ENCODE data around the gene FOLR1.
"Not testable (repeated sequence)": the region's sequence is repeated elsewhere in the genome, so short reads cannot be mapped to it uniquely, and the experiment has no call there.

The FOLR1 gene

GRCh38 chr11:72206794-72207193 is 14.9 kb downstream of the FOLR1 start:
- H3K4me3 ChIP-seq (ENCODE audit: insufficient read depth, low read depth, low read length, poor library complexity, severe bottlenecking); H3K27me3 ChIP-seq (replicated peaks; ENCODE audit: control insufficient read depth, insufficient read depth, low read length, poor library complexity, severe bottlenecking); H3K9me3 ChIP-seq (ENCODE audit: control insufficient read depth, low read length); H3K36me3 ChIP-seq (ENCODE audit: control insufficient read depth, insufficient read depth, low read length); H3K27ac ChIP-seq (ENCODE audit: insufficient read depth, low read length, poor library complexity, severe bottlenecking); DNase-seq; H3K4me1 ChIP-seq (ENCODE audit: control insufficient read depth, insufficient read depth, low read length, poor library complexity, severe bottlenecking): not testable (repeated sequence)

DNA sequence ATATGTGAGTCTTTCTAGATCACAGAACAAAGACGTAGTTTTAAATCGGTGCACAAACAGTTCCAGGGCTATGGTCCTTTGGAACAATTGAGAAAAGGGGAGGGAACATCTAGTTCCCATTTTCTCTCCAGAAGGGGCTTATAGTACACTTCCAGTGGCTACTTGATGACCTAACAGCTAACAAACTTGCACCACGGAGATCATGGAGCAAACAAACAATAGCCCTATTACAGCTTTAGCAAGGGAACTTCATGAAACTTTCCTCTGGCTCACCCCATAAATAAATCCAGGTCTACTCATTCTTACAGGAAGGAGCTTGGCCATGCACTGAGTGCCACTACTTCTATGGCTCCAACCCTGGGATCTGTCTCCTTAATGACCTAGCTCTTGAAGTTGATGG is 16.3 kb downstream of the FOLR1 start:
- no peaks in the 10 kb centered on the region for H3K27me3 ChIP-seq (replicated peaks; ENCODE audit: control insufficient read depth, insufficient read depth, low read length, poor library complexity, severe bottlenecking)
- no peaks in the 10 kb centered on the region for H3K36me3 ChIP-seq (ENCODE audit: control insufficient read depth, insufficient read depth, low read length)
- H3K4me1 ChIP-seq (ENCODE audit: control insufficient read depth, insufficient read depth, low read length, poor library complexity, severe bottlenecking) = no peaks in the 10 kb centered on the region
- no peak for DNase-seq
- no peaks in the 10 kb centered on the region for H3K9me3 ChIP-seq (ENCODE audit: control insufficient read depth, low read length)
- no peak overlapping the region for H3K27ac ChIP-seq (ENCODE audit: insufficient read depth, low read length, poor library complexity, severe bottlenecking)
- H3K4me3 ChIP-seq (ENCODE audit: insufficient read depth, low read depth, low read length, poor library complexity, severe bottlenecking) = no peak overlapping the region

- Histone ChIP-seq H3K9me3 (ENCODE audit: control insufficient read depth, low read length) (no peaks in the 10 kb centered on the region), H3K36me3 (ENCODE audit: control insufficient read depth, insufficient read depth, low read length) (no peaks in the 10 kb centered on the region), H3K27ac (ENCODE audit: insufficient read depth, low read length, poor library complexity, severe bottlenecking) (no peak overlapping the region), H3K4me1 (ENCODE audit: control insufficient read depth, insufficient read depth, low read length, poor library complexity, severe bottlenecking) (no peaks in the 10 kb centered on the region), H3K4me3 (ENCODE audit: insufficient read depth, low read depth, low read length, poor library complexity, severe bottlenecking) (no peak overlapping the region), H3K27me3 (replicated peaks; ENCODE audit: control insufficient read depth, insufficient read depth, low read length, poor library complexity, severe bottlenecking) (no peaks in the 10 kb centered on the region)
- no peak for DNase-seq
Observed at GRCh38 chr11:72209101-72209500, 17.2 kb downstream of the FOLR1 start.

GRCh38 chr11:72216638-72217037 is 24.7 kb downstream of the FOLR1 start, which contains the start of gene FOLR2:
Gene FOLR2, plus strand, starts transcription at chr11:72216794. Its CDS starts 1,791 bp downstream, at chr11:72218585.
- H3K4me3 ChIP-seq (ENCODE audit: insufficient read depth, low read depth, low read length, poor library complexity, severe bottlenecking) = no peak within 1 kb of the TSS
- no peak within 1 kb of the TSS for H3K27ac ChIP-seq (ENCODE audit: insufficient read depth, low read length, poor library complexity, severe bottlenecking)

DNA sequence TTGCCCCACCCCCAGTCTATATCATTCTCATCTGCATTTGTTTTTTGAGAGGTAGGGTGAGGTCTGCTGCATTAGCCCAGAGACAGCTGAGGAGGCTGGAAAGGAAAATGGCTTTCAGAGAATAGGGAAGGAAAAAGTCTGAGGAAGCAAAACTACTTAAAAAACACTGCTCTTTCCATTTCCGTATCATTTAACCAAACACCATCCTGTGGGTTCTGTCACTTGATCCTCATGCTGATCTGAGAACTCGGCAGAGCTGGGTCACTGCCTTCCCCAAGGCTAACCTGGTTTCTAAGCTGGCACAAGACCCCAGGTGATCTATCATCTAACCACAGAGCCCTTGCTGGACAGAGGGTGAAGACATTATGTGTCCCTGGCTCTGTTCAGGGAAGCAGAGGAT is 25.9 kb downstream of the FOLR1 start:
- no peaks in the 10 kb centered on the region for H3K9me3 ChIP-seq (ENCODE audit: control insufficient read depth, low read length)
- H3K4me1 ChIP-seq (ENCODE audit: control insufficient read depth, insufficient read depth, low read length, poor library complexity, severe bottlenecking) = peaks cover 4% of the 10 kb centered on the region
- no peaks in the 10 kb centered on the region for H3K27me3 ChIP-seq (replicated peaks; ENCODE audit: control insufficient read depth, insufficient read depth, low read length, poor library complexity, severe bottlenecking)
- H3K4me3 ChIP-seq (ENCODE audit: insufficient read depth, low read depth, low read length, poor library complexity, severe bottlenecking) = no peak overlapping the region
- no peak for DNase-seq
- H3K27ac ChIP-seq (ENCODE audit: insufficient read depth, low read length, poor library complexity, severe bottlenecking) = no peak overlapping the region
- no peaks in the 10 kb centered on the region for H3K36me3 ChIP-seq (ENCODE audit: control insufficient read depth, insufficient read depth, low read length)

More at GRCh38 chr11:72216638-72217037, 24.7 kb downstream of the FOLR1 start, which contains the start of gene FOLR2:
- DNase-seq = no peak
- Histone ChIP-seq H3K9me3 (ENCODE audit: control insufficient read depth, low read length) (no peaks in the 10 kb centered on the region), H3K27me3 (replicated peaks; ENCODE audit: control insufficient read depth, insufficient read depth, low read length, poor library complexity, severe bottlenecking) (no peaks in the 10 kb centered on the region), H3K36me3 (ENCODE audit: control insufficient read depth, insufficient read depth, low read length) (no peaks in the 10 kb centered on the region), H3K4me1 (ENCODE audit: control insufficient read depth, insufficient read depth, low read length, poor library complexity, severe bottlenecking) (no peaks in the 10 kb centered on the region)

- Histone ChIP-seq H3K27me3 (replicated peaks; ENCODE audit: control insufficient read depth, insufficient read depth, low read length, poor library complexity, severe bottlenecking) (no peaks in the 10 kb centered on the region), H3K27ac (ENCODE audit: insufficient read depth, low read length, poor library complexity, severe bottlenecking) (no peak overlapping the region), H3K9me3 (ENCODE audit: control insufficient read depth, low read length) (no peaks in the 10 kb centered on the region), H3K4me1 (ENCODE audit: control insufficient read depth, insufficient read depth, low read length, poor library complexity, severe bottlenecking) (peaks cover 6% of the 10 kb centered on the region), H3K4me3 (ENCODE audit: insufficient read depth, low read depth, low read length, poor library complexity, severe bottlenecking) (no peak overlapping the region), H3K36me3 (ENCODE audit: control insufficient read depth, insufficient read depth, low read length) (no peaks in the 10 kb centered on the region)
- DNase-seq = no peak
Observed at GRCh38 chr11:72218251-72218745, 26.4 kb downstream of the FOLR1 start.

GRCh38 chr11:72220696-72221363 is 28.9 kb downstream of the FOLR1 start:
- H3K4me3 ChIP-seq (ENCODE audit: insufficient read depth, low read depth, low read length, poor library complexity, severe bottlenecking) = no peak overlapping the region
- DNase-seq = no peak
- H3K9me3 ChIP-seq (ENCODE audit: control insufficient read depth, low read length) = no peaks in the 10 kb centered on the region
- peaks cover 18% of the 10 kb centered on the region for H3K4me1 ChIP-seq (ENCODE audit: control insufficient read depth, insufficient read depth, low read length, poor library complexity, severe bottlenecking)
- H3K36me3 ChIP-seq (ENCODE audit: control insufficient read depth, insufficient read depth, low read length) = no peaks in the 10 kb centered on the region
- H3K27me3 ChIP-seq (replicated peaks; ENCODE audit: control insufficient read depth, insufficient read depth, low read length, poor library complexity, severe bottlenecking) = no peaks in the 10 kb centered on the region
- no peak overlapping the region for H3K27ac ChIP-seq (ENCODE audit: insufficient read depth, low read length, poor library complexity, severe bottlenecking)

DNA sequence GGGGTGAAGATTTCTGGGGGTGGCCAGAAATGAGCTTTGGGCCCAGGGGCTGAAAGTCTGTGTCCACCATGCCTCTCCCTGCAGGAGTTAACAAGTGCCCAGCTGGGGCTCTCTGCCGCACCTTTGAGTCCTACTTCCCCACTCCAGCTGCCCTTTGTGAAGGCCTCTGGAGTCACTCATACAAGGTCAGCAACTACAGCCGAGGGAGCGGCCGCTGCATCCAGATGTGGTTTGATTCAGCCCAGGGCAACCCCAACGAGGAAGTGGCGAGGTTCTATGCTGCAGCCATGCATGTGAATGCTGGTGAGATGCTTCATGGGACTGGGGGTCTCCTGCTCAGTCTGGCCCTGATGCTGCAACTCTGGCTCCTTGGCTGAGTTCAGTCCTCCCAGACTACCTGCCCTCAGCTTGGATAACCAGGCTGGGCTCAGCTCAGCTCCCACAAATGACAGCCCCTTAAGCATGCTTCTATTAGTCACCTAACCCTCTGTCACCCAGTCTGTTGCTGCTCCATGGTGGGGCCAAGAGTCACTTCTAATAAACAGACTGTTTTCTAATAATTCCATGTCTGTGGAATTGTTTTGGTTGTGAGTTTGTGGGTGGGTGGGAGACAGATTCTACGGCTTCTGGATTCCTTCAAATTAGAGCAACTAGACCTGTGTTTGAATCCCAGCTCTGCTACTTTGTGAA is 29.6 kb downstream of the FOLR1 start:
- no peaks in the 10 kb centered on the region for H3K36me3 ChIP-seq (ENCODE audit: control insufficient read depth, insufficient read depth, low read length)
- H3K9me3 ChIP-seq (ENCODE audit: control insufficient read depth, low read length) = no peaks in the 10 kb centered on the region
- DNase-seq = no peak
- peaks cover 20% of the 10 kb centered on the region for H3K4me1 ChIP-seq (ENCODE audit: control insufficient read depth, insufficient read depth, low read length, poor library complexity, severe bottlenecking)
- H3K27ac ChIP-seq (ENCODE audit: insufficient read depth, low read length, poor library complexity, severe bottlenecking) = no peak overlapping the region
- no peaks in the 10 kb centered on the region for H3K27me3 ChIP-seq (replicated peaks; ENCODE audit: control insufficient read depth, insufficient read depth, low read length, poor library complexity, severe bottlenecking)
- no peak overlapping the region for H3K4me3 ChIP-seq (ENCODE audit: insufficient read depth, low read depth, low read length, poor library complexity, severe bottlenecking)

DNA sequence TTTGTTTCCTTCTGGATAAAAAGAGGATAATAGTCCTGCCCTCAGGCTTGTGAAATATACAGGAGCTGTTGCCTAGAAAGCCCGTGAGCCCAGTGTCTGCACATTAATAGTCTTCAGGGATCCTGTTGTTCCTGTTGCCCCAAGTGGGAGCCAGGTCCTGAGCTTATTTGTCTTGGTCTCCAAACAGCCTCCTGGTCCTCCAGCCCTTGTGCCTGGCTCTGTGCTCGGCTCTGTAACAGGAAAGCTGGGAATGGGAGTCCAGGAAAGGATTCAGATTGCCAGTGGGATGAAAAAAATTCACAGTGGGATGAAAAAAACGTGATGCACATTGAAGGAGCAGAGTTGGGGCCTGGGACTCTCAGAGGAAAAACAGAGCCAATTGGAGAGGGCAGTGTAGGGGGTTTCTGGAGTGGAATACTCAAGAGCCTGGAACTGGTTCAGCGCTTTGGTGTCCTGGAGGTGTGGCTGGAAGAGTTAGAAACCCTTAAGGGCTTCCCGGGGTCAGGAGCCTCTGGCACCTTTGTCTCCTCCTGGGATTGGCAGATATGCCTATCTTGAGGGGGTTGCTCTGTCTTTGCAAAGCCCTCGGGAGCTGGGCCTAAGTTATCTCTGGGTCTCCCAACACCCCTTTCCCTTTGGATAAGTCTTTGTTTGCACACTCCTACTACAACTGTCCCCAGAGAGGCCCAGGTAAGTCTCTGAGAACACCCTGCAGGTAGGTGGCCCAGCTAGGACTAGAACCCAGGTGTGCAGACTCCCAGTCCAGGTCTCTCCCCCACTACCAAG is 30.4 kb downstream of the FOLR1 start:
- H3K36me3 ChIP-seq (ENCODE audit: control insufficient read depth, insufficient read depth, low read length) = no peaks in the 10 kb centered on the region
- H3K4me3 ChIP-seq (ENCODE audit: insufficient read depth, low read depth, low read length, poor library complexity, severe bottlenecking) = peak overlapping the region; percentile 96
- H3K27me3 ChIP-seq (replicated peaks; ENCODE audit: control insufficient read depth, insufficient read depth, low read length, poor library complexity, severe bottlenecking) = no peaks in the 10 kb centered on the region
- peaks cover 20% of the 10 kb centered on the region for H3K4me1 ChIP-seq (ENCODE audit: control insufficient read depth, insufficient read depth, low read length, poor library complexity, severe bottlenecking)
- H3K9me3 ChIP-seq (ENCODE audit: control insufficient read depth, low read length) = no peaks in the 10 kb centered on the region
- no peak for DNase-seq
- peak overlapping the region; percentile 87 for H3K27ac ChIP-seq (ENCODE audit: insufficient read depth, low read length, poor library complexity, severe bottlenecking)
